ENCODE measurements around the gene DNAJB14.

DNAJB14 gene

GRCh38 chr4:99945718-99946355 lies 581 bp downstream of the DNAJB14 start:
- peak; percentile 47 for DNase-seq (ENCODE audit: low read depth)

- no peak for DNase-seq (ENCODE audit: low read depth)
Measured at GRCh38 chr4:99943904-99944437, 2.4 kb downstream of the DNAJB14 start.

GRCh38 chr4:99938243-99938753 lies 8.1 kb downstream of the DNAJB14 start:
- no peak for DNase-seq (ENCODE audit: low read depth)

- peak; percentile 37 for DNase-seq (ENCODE audit: low read depth)
Measured at GRCh38 chr4:99934891-99935290, 11.5 kb downstream of the DNAJB14 start.

GRCh38 chr4:99927566-99927965 lies 18.9 kb downstream of the DNAJB14 start:
- no peak for DNase-seq (ENCODE audit: low read depth)

GRCh38 chr4:99921174-99921573 lies 25.2 kb downstream of the DNAJB14 start:
- no peak for DNase-seq (ENCODE audit: low read depth)

- no peak for DNase-seq (ENCODE audit: low read depth)
Measured at GRCh38 chr4:99918656-99919055, 27.8 kb downstream of the DNAJB14 start.

GRCh38 chr4:99917575-99917974 lies 28.8 kb downstream of the DNAJB14 start:
- DNase-seq (ENCODE audit: low read depth) = no peak

GRCh38 chr4:99915449-99915848 lies 31.0 kb downstream of the DNAJB14 start:
- DNase-seq (ENCODE audit: low read depth) = peak; percentile 28

GRCh38 chr4:99894998-99895397 lies 51.4 kb downstream of the DNAJB14 start:
- no peak for DNase-seq (ENCODE audit: low read depth)

GRCh38 chr4:99894161-99894997 lies 52.0 kb downstream of the DNAJB14 start, which contains the start of gene LAMTOR3:
Gene LAMTOR3, minus strand, starts transcription at chr4:99894427. Its CDS starts 464 bp downstream, at chr4:99893963.
- peak; percentile 91 for DNase-seq (ENCODE audit: low read depth)

- DNase-seq (ENCODE audit: low read depth) = peak; percentile 22
Measured at GRCh38 chr4:99893839-99894160, 52.6 kb downstream of the DNAJB14 start.

GRCh38 chr4:99893029-99893428 lies 53.4 kb downstream of the DNAJB14 start:
- DNase-seq (ENCODE audit: low read depth) = no peak

GRCh38 chr4:99891351-99891750 lies 55.1 kb downstream of the DNAJB14 start:
- no peak for DNase-seq (ENCODE audit: low read depth)

GRCh38 chr4:99887837-99888236 lies 58.6 kb downstream of the DNAJB14 start:
- DNase-seq (ENCODE audit: low read depth) = no peak

GRCh38 chr4:99886146-99886545 lies 60.3 kb downstream of the DNAJB14 start:
- no peak for DNase-seq (ENCODE audit: low read depth)

GRCh38 chr4:99885687-99886086 lies 60.7 kb downstream of the DNAJB14 start:
- no peak for DNase-seq (ENCODE audit: low read depth)

GRCh38 chr4:99885063-99885664 lies 61.3 kb downstream of the DNAJB14 start:
- peak; percentile 46 for DNase-seq (ENCODE audit: low read depth)

- DNase-seq (ENCODE audit: low read depth) = no peak
Measured at GRCh38 chr4:99879458-99879857, 67.0 kb downstream of the DNAJB14 start.

- no peak for DNase-seq (ENCODE audit: low read depth)
Measured at GRCh38 chr4:99878604-99879003, 67.8 kb downstream of the DNAJB14 start.

GRCh38 chr4:99876946-99877345 lies 69.5 kb downstream of the DNAJB14 start:
- DNase-seq (ENCODE audit: low read depth) = no peak

- no peak for DNase-seq (ENCODE audit: low read depth)
Measured at GRCh38 chr4:99875071-99875470, 71.3 kb downstream of the DNAJB14 start.

GRCh38 chr4:99872570-99872969 lies 73.8 kb downstream of the DNAJB14 start:
- DNase-seq (ENCODE audit: low read depth) = no peak
